RWPE2 (cell line): ENCODE data around the gene YWHAH.

ENCODE experiments used
- ATAC-seq: fragments of 200-7000 bp; cut with Tn5 transposase; 3 replicates; pipeline ENCODE4 v1.9.1; 2021; ENCODE audit warnings: low read depth
- DNase-seq: peaks from one replicate; pipeline ENCODE4 v3.0.0-alpha.2; 2020; ENCODE audit warnings: low spot score
- H3K27ac ChIP-seq: fragments of 450-650 bp; 2 replicates; pipeline ENCODE4 v1.5.1; 2017; ENCODE audit warnings: mild to moderate bottlenecking; ENCODE audit not compliant: poor library complexity, severe bottlenecking
- H3K27me3 ChIP-seq: fragments of 250-450 bp; sonication (Bioruptor Pico); 2 replicates; pipeline ENCODE4 v1.5.1; 2021; ENCODE audit warnings: mild to moderate bottlenecking, moderate library complexity; ENCODE audit not compliant: insufficient read depth, poor library complexity, severe bottlenecking
- H3K36me3 ChIP-seq: fragments of 250-450 bp; sonication (Bioruptor Pico); 2 replicates; pipeline ENCODE4 v1.5.1; 2020; ENCODE audit warnings: low read depth, mild to moderate bottlenecking, moderate library complexity
- H3K4me1 ChIP-seq: fragments of 250-450 bp; sonication (Bioruptor Pico); 2 replicates; pipeline ENCODE4 v1.5.1; 2021; ENCODE audit warnings: mild to moderate bottlenecking, moderate library complexity; ENCODE audit not compliant: insufficient read depth, poor library complexity, severe bottlenecking
- H3K4me3 ChIP-seq: fragments of 250-450 bp; sonication (Bioruptor Pico); 2 replicates; pipeline ENCODE4 v1.5.1; 2021; ENCODE audit warnings: mild to moderate bottlenecking, moderate library complexity; ENCODE audit not compliant: severe bottlenecking
- H3K9me3 ChIP-seq: fragments of 250-450 bp; sonication (Bioruptor Pico); 2 replicates; pipeline ENCODE4 v1.5.1; 2021; ENCODE audit warnings: mild to moderate bottlenecking, moderate library complexity; ENCODE audit not compliant: severe bottlenecking
- CTCF ChIP-seq: fragments of 450-650 bp; IDR thresholded peaks from one replicate; pipeline ENCODE4 v1.5.1; 2017; ENCODE audit warnings: mild to moderate bottlenecking, moderate library complexity; ENCODE audit not compliant: poor library complexity, severe bottlenecking

The YWHAH gene

GRCh38 chr22:31922534-31922933 is 21.8 kb upstream of the YWHAH start:
- Histone ChIP-seq H3K27ac (no peak overlapping the region), H3K4me3 (no peak overlapping the region), H3K4me1 (no peaks in the 10 kb centered on the region), H3K9me3 (no peaks in the 10 kb centered on the region), H3K27me3 (no peaks in the 10 kb centered on the region), H3K36me3 (no peaks in the 10 kb centered on the region)
- DNase-seq (no peak), ATAC-seq (no peak)
- no peak for TF ChIP-seq CTCF

- DNase-seq (no peak), ATAC-seq (no peak)
- Histone ChIP-seq H3K27ac (no peak overlapping the region), H3K27me3 (no peaks in the 10 kb centered on the region), H3K4me3 (no peak overlapping the region), H3K36me3 (no peaks in the 10 kb centered on the region), H3K9me3 (no peaks in the 10 kb centered on the region), H3K4me1 (no peaks in the 10 kb centered on the region)
- TF ChIP-seq CTCF: no peak
Observed at GRCh38 chr22:31923136-31923535, 21.2 kb upstream of the YWHAH start.

- H3K36me3 ChIP-seq: no peaks in the 10 kb centered on the region
- no peaks in the 10 kb centered on the region for H3K9me3 ChIP-seq
- H3K4me1 ChIP-seq: no peaks in the 10 kb centered on the region
- no peak for TF ChIP-seq CTCF
- no peak overlapping the region for H3K4me3 ChIP-seq
- DNase-seq (no peak), ATAC-seq (no peak)
- no peaks in the 10 kb centered on the region for H3K27me3 ChIP-seq
- no peak overlapping the region for H3K27ac ChIP-seq
Observed at GRCh38 chr22:31923747-31924146, 20.6 kb upstream of the YWHAH start.

GRCh38 chr22:31925056-31925455 is 19.3 kb upstream of the YWHAH start:
- Histone ChIP-seq H3K27ac (no peak overlapping the region), H3K27me3 (no peaks in the 10 kb centered on the region), H3K36me3 (no peaks in the 10 kb centered on the region), H3K9me3 (no peaks in the 10 kb centered on the region), H3K4me3 (no peak overlapping the region), H3K4me1 (no peaks in the 10 kb centered on the region)
- TF ChIP-seq CTCF: no peak
- ATAC-seq (no peak), DNase-seq (no peak)

- no peak for TF ChIP-seq CTCF
- no peak overlapping the region for H3K27ac ChIP-seq
- no peaks in the 10 kb centered on the region for H3K27me3 ChIP-seq
- H3K4me3 ChIP-seq: no peak overlapping the region
- H3K36me3 ChIP-seq: no peaks in the 10 kb centered on the region
- DNase-seq (no peak), ATAC-seq (no peak)
- no peaks in the 10 kb centered on the region for H3K9me3 ChIP-seq
- no peaks in the 10 kb centered on the region for H3K4me1 ChIP-seq
Observed at GRCh38 chr22:31926024-31926423, 18.3 kb upstream of the YWHAH start.
